Activated CD8-positive, alpha-beta memory T cell treated with anti-CD3 and anti-CD28 coated beads for 1 hour (primary cell): ENCODE results near the gene HOXA3.

Experiments used
- DNase-seq, 2 donors: peaks; one replicate each; pipeline ENCODE4 v3.0.0-alpha.2; 2020; ENCODE audit warnings: low read depth in 1 of 2; ENCODE audit errors: extremely low read depth in 1 of 2

Gene HOXA3

DNA sequence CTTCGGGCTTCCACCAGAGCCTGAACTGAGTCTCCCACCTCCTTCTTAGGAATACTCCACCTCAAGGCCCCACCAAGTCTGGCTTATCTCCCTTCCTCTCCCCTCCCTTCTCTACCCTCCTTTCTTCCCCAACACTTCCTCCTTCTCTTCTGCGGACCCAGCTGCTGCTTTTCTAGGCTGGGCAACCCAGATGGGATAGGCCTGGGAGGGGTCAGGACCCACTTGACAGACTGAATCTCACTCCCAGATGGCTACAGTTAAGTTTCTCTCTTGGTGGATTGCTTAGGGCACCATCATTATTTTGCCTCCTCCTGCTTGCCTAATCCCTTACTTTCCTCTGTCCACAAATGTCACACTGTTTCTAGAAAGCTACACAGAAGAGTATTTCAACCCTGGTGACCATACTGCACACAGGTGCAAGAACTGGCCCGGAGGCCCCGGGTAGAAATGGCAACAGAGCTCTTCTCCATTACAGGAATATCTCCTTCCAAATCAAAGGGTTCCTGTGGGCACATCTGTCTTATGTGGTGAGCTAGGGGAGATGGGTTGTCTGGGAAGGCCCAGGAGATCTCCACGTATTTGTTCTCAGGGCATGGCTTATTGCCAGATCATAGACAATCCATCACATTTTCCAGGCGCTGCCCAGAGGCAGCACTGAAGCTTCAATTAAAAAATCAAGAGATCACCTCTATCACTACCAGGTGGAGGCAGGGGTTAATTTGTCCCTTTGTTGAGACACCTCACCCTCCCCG lies 37.8 kb upstream of the HOXA3 start:
- no peak for DNase-seq

GRCh38 chr7:27189295-27189996 lies 37.1 kb upstream of the HOXA3 start:
- no peak for DNase-seq

DNA sequence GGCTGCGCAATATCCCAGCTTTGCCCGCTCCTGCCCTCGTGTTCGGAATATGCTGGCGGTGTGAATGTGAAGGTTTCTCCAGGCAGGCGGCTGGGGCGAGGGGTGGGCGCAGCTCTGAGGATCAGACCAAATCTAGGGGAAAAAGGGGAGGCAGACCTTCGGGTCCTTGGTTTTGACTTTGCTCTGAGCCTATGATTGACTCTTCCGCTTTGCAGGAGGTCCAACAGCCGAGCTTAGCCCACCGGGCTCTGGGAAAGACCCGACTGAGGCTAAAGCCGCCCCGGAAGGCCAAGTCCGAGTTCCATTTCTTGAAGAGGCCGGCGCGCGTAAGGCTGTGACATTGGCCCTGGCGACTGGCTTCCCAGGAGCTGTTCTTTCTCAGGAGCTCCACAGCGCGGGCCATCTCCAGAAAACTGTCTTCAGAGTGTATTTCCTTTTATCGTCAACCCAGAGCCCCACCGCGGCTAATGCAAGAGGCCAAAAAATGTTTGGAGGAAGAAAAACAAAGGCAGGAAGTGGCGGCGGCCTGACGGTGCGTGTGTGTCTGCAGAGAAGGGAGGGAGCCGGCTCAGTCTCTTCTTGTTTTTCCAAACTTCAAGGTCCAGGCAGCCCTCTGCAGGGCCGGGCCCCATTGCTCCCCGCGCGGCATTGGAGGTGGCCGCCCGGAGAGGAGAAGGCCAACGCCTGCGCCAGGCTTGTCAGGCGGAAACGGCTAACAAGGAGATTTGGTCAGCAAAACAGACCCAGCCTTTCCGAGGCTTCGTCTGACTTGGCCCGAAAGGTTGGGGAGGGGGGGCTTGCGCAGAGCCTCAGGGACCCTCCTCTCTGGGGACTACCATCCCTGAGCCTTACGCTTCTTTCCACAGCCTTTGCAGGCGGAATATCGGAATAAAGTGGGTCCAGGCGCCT lies 36.3 kb upstream of the HOXA3 start:
- no peak for DNase-seq

- DNase-seq = no peak
These were observed 35.3 kb upstream of the HOXA3 start for GRCh38 chr7:27187475-27188385.

DNA sequence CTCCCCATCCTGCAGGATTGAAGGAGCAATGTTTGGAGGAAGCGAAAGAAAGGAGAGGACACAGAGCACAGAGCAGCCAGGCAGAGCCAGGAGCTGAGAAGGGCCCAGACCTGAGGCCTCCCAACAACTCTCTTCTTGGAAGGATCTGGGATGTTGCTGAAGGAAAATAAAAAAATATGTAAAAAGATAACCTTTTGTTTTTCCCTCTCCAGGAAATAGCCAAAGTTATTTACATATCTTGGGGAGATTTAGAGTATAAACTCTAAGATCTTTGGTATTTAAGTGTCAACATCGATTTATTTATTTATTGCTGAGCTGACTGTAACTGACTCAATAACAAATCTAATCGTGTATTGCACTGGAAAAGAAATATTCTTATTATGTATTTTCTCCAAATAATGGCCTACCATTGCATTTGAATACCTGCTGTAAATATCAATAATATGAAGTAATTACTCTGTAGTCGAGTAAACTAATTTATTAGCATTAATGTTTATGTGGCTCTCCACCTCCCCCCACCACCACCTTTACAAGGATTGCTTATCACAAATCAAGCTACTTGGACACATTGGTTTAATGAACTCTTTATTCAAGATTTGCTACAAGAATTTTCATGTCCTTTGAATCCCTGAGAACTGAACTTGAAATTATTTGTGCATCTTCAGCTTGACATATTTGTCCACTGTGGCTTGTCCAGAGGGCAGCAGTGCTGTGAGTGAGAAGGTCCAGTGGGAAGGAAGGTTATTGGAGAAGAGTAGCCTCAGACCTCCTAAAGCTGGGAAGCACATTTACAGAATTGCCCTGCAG lies 34.5 kb upstream of the HOXA3 start:
- no peak for DNase-seq

- no peak for DNase-seq
These were observed 33.7 kb upstream of the HOXA3 start for GRCh38 chr7:27185854-27186667.

- DNase-seq = no peak
These were observed 32.9 kb upstream of the HOXA3 start, which contains the start of gene HOXA11 for GRCh38 chr7:27185013-27185853. Gene HOXA11, minus strand, starts transcription at chr7:27185232. Its CDS starts 88 bp downstream, at chr7:27185144.

GRCh38 chr7:27184337-27185012 lies 32.1 kb upstream of the HOXA3 start:
- no peak for DNase-seq

DNA sequence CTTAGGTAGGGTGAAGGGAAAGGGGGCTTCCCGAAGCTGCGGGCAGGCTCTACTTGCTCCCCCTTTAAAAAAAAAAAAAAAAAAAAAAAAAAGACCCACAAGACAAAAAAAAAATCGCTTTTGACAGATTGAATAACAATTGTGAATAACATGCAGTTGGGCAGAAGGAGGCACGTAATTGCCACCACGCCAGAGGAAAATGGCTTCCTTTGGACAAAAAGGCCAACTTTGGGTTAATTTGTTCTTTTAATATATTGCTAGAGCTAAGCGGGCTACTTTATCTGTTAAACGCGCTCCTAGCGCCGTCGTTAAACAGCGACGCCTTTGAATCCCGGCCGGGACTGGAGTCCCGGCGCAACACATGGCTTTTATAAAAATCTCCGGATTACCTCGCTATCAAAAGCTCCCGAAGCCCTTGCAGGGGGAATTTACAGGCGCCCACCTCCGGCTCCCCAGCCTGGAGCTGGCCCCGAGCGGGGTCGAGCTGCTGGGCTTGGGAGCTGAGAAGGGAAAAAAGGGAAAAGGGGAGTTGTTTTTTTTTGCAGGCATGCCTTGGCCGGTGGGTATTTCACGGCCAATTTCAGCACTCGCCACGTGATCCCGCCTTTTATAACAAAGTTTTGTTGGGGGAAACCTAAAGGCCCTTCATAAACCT lies 31.4 kb upstream of the HOXA3 start:
- no peak for DNase-seq

DNA sequence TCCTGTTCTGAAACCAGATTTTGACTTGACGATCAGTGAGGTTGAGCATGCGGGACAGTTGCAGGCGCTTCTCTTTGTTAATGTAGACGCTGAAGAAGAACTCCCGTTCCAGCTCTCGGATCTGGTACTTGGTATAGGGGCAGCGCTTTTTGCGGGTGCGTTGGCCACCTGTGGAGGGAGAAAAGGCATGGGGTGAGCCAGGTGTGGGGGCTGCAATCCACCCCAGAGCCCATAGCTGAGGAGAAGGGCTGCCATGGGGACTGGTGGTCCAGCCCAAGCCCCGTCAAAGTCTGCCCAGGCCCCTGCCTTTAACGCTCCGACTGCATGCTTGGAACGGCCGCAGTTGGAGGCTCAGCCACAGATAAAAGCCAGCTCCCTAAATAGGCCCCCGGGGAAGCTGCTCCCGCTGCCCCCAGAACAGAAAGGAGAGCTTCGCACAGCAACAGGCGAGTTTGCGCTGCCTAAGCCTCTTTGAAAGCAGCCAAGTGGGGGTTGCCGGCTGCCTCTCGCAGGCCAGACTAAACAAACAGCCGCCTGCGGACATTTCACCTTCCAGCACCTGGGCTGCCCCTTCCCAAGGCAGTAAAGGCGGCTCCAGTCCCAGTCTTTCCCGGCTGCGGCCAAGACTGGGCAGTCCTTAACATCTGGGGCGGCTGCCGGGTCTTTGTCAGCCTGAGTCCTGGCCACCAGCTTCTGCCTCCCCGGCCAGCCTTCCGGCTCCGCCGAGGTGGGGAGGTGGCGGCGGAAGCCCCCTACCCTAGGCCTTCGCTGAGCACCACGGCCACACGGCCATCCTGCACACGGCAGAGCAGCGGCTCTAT lies 30.7 kb upstream of the HOXA3 start:
- DNase-seq = no peak

DNA sequence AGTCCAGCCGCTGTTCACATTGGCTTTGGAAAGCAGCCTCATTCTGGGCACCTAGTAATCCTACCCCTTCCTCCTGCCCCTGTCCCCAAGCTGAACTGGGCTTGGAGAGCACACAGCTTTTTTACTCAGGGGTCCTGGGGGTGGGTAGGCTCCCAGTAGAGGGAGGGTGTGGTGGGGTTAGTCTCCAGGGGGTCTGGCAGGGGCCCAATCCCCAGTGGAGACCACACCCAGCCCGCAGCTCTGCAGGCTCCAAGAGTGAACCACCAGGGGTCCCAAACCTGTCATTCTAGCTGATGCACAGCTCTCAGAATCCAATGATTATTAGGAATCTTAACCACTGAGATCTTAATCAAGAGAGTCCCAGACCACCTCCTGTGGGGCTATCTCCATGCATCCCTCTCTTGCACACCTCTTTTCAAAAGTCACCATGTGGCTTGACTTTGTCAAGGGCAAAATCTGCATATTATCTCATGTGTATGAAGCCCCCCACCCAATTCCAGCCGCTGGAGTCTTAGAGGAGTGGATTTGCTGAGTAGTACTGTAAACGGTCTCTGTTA lies 30.0 kb upstream of the HOXA3 start:
- no peak for DNase-seq

DNA sequence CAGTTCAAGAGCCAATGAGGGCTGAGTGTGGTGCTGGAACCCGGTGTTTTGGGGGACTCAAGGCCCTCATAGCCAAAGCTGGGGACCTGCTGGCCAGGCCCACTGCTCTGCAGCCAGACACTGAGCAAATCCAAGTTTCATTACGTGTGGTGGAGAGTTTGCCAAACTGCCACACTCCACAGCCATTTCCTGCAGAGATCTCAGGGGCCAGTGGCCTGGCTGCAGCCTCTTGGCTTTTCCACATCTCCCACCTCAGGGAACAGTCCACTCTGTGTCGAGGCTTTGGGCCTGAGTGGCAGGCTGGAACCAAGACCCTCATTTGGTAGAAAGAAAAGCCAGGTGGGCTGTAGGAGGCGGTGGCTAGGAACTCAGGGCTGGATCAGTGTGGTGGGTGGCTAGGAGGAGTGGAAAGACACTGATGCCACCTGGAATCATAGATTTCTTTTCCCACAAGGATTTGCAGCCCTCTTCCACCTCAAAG lies 29.5 kb upstream of the HOXA3 start:
- DNase-seq = no peak

GRCh38 chr7:27180431-27181420 lies 28.3 kb upstream of the HOXA3 start:
- no peak for DNase-seq
